LNCAP (cell line): Measurements from ENCODE around the gene NF1.

Experiments used
- TF ChIP-seq, protein P1 (sequence below): fragments of 450-650 bp; IDR thresholded peaks from 2 replicates; pipeline ENCODE4 v1.5.1; 2017; ENCODE audit warnings: mild to moderate bottlenecking

The NF1 gene

DNA sequence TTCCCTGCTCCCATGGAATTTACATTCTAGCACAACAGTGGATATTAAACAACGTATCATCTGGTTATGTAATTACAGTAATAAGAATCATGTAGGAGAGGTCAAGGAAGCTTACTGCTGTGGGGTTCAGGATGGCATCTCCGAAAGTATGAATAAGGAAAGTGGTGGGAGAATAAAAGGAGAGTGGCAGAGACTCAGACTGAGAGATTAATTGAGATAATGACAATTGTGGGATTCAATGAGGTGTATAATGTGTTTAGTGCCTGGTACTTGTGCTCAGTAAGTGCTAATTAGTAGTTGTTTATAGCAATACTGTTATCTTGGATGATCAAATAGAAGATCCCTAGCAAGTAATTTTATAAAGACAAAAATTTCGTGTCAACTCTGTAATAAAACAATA, 45.3 kb downstream of the NF1 start:
- TF ChIP-seq, protein P1, sequence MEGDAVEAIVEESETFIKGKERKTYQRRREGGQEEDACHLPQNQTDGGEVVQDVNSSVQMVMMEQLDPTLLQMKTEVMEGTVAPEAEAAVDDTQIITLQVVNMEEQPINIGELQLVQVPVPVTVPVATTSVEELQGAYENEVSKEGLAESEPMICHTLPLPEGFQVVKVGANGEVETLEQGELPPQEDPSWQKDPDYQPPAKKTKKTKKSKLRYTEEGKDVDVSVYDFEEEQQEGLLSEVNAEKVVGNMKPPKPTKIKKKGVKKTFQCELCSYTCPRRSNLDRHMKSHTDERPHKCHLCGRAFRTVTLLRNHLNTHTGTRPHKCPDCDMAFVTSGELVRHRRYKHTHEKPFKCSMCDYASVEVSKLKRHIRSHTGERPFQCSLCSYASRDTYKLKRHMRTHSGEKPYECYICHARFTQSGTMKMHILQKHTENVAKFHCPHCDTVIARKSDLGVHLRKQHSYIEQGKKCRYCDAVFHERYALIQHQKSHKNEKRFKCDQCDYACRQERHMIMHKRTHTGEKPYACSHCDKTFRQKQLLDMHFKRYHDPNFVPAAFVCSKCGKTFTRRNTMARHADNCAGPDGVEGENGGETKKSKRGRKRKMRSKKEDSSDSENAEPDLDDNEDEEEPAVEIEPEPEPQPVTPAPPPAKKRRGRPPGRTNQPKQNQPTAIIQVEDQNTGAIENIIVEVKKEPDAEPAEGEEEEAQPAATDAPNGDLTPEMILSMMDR: no peak

DNA sequence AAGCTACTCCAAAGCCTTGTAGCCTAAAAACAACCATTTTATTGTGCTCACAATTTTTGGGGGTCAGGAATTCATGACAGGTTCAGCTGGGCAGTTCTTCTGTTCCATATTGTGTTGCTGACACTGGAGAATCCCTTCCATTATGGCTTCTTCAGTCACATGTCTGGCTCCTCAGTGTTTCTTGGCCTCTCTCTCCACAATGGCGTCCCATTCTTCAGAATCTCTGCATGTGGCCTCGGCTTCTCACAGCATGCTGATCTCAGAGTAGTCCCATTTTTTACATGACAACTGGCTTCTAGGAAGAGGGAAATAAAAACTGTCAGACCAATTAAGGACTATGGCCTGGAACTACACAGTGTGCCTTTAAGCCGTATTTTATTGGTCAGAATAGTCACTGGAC, 49.7 kb downstream of the NF1 start:
- TF ChIP-seq, protein P1: no peak

DNA sequence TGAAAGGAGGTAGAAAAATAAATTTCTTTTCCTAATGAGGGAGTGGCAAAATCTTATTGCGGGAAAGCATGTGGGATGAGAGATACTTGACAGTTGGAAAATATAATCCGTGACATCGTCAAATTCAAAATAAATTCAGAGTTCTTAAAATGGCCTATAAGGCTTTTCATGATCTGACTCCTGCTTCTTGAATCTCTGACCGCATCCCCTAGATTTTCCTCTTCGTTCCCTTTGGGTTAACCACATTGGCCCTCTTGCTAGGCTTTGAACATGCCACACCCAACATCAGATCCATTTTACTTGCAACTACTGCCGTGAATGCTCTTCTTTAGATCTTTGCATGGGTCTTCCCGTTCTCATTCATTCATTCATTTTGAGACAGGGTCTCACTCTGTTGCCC, 50.1 kb downstream of the NF1 start:
- TF ChIP-seq, protein P1: no peak

DNA sequence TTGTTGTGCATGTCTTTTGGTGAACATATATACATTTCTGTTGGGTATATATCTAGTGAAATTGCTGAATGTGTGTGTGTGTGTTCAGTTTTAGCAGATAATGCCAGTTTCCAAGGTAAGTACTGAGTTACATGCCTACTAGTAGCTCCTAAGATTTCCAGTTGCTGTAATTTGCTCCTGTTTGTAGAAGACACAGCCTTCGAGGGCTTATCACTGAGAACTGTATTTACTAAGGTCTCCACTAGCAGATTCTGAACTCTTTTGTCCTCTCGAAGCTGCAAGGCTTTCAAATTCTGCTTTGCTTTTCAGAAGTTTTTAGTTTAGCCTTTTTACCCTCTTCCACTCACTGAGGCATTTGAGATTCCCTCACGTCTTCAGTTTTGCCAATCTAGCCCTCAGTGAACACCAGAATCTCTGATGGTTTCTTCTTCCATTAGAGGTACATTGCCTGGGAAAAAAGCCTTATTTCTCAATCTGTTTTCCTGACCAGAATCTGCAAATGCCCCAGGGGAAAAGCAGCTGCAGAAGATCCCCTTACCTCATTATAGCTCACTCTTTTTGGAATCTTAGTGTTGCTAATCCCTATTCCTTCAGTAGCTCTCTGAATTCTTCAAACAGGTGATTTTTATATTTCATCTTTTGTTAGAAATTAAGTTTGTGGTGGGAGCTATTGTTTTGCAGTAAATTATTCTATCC, 52.9 kb downstream of the NF1 start:
- TF ChIP-seq, protein P1: no peak

DNA sequence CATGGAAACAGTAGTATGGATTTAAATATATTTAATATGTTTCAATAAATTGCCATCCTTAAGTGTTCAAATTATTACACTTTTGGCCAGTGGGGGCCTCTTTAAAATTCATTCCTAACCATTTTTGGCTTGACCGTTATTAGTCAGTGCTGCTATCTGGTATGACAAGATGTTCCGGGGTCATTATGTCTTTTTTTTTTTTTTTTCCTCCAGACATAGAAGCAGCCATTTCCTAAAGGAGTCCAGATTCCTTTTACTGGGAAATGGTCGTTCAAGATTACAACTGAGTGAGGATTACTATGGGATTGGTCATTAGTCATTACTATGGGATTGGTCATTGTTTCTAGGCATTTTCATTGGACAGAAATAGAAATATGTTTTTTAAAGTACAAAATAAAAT, 53.4 kb downstream of the NF1 start:
- TF ChIP-seq, protein P1: no peak

DNA sequence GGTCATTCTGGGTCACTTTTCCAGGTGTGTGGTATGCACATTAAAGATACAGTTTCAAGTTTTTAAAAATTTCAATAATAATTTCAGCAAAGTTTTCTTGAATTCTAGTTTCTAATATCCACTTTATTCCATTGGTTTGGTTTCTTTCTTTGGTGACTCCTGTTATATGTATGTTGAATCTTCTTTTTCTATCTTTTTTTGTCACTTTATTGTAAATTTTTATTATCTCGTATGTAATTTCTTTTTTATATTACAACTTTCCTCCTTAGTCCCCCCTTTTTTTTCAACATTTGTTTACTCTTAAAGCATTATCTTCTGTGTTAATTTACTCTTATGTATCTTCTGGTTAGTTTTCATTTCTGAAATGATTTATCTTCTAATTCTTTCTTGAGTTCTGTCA, 57.5 kb downstream of the NF1 start:
- TF ChIP-seq, protein P1: no peak

DNA sequence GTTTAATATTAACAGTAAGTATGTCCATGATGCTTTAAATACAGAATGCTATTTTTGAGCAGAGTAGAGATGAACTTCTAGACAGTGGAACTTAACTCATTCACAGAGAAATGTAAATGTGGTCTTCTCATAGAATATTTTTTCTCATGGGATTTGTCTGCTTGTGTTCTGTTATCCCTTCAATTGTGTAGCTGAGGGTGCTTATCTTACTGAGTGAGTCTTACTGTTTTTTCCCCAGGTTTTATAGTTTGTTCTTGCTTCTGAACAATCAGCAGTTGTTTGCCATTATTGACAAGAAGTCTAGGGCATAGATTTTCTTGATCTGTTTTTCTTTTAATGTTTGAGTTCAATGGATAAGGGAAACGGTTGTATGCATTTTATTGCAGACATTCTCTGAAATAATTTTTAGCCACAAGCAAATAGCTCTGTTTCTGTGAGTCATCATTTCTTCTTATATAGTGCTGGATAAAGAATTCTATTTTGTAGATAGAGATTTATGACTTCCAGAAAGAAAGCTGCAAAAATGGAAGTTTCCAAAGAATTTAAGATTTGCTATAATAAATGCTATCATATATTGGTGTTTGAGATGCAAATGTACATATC, 60.5 kb downstream of the NF1 start:
- TF ChIP-seq, protein P1: no peak
